ENCODE data around the gene CLIP2.
"Not testable (repeated sequence)": the region's sequence is repeated elsewhere in the genome, so short reads cannot be mapped to it uniquely, and the experiment has no call there.

Gene CLIP2

GRCh38 chr7:74440143-74440542 is 150.9 kb downstream of the CLIP2 start:
- peak; percentile 82 for TF ChIP-seq ZNF366 (tag by site-specific recombination; conservative IDR thresholded peaks at IDR 0.05)
- H3K4me3 ChIP-seq (ENCODE audit: low read depth, low read length); POLR2A ChIA-PET; H3K27ac ChIP-seq (ENCODE audit: extremely low read depth, low read depth, low read length); H3K4me1 ChIP-seq (ENCODE audit: control insufficient read depth, insufficient read depth, low read length); H3K36me3 ChIP-seq (ENCODE audit: control insufficient read depth in 2 of 2, insufficient read depth in 1 of 2, low read length in 2 of 2); H3K9me3 ChIP-seq (ENCODE audit: control insufficient read depth, insufficient read depth, low read depth, low read length): not testable (repeated sequence)
- CTCF ChIA-PET, result interaction anchor here (2.5 kb wide), 1 partner anchor 10 kb away, joined by 8 read pairs; no protein-coding TSS in a partner anchor

- no peaks in the 10 kb centered on the region for H3K9me3 ChIP-seq (ENCODE audit: control insufficient read depth, insufficient read depth, low read depth, low read length)
- 0 out of 2 replicates have a peak, but pooled peaks cover 2% of the 10 kb centered on the region for H3K4me1 ChIP-seq (ENCODE audit: control insufficient read depth, insufficient read depth, low read length)
- no peak for TF ChIP-seq ZNF791 (tag by site-specific recombination; IDR thresholded peaks at IDR 0.05)
- TF ChIP-seq MZF1 (tag by site-specific recombination; IDR thresholded peaks at IDR 0.05; ENCODE audit: borderline replicate concordance), result no peak
- no peak for TF ChIP-seq ZNF623 (tag by site-specific recombination; IDR thresholded peaks at IDR 0.05)
- TF ChIP-seq TRIM28 (IDR thresholded peaks at IDR 0.05; ENCODE audit: borderline replicate concordance, low read length), result no peak
- POLR2A ChIA-PET, result no interaction called here
- H3K27ac ChIP-seq (ENCODE audit: extremely low read depth, low read depth, low read length), result no peak overlapping the region
- CTCF ChIA-PET, result interaction anchor here (1.3 to 1.7 kb wide), 2 partner anchors 8 to 24 kb away, joined by 3 to 6 read pairs; no protein-coding TSS in a partner anchor
- no peak overlapping the region for H3K4me3 ChIP-seq (ENCODE audit: low read depth, low read length)
- H3K36me3 ChIP-seq (ENCODE audit: control insufficient read depth in 2 of 2, insufficient read depth in 1 of 2, low read length in 2 of 2), result no peaks in the 10 kb centered on the region
These were observed 152.6 kb downstream of the CLIP2 start for GRCh38 chr7:74441801-74442200.

GRCh38 chr7:74443543-74444247 is 154.5 kb downstream of the CLIP2 start:
- Histone ChIP-seq H3K36me3 (ENCODE audit: control insufficient read depth in 2 of 2, insufficient read depth in 1 of 2, low read length in 2 of 2) (no peaks in the 10 kb centered on the region), H3K4me1 (ENCODE audit: control insufficient read depth, insufficient read depth, low read length) (0 out of 2 replicates have a peak, but pooled peaks cover 2% of the 10 kb centered on the region), H3K4me3 (ENCODE audit: low read depth, low read length) (no peak overlapping the region), H3K9me3 (ENCODE audit: control insufficient read depth, insufficient read depth, low read depth, low read length) (no peaks in the 10 kb centered on the region), H3K27ac (ENCODE audit: extremely low read depth, low read depth, low read length) (no peak overlapping the region)
- ChIA-PET CTCF (no interaction called here), POLR2A (no interaction called here)
- TF ChIP-seq ZNF548 (tag by site-specific recombination; IDR thresholded peaks at IDR 0.05), result no peak
- no peak for TF ChIP-seq REST (tag by site-specific recombination; IDR thresholded peaks at IDR 0.05)
- TF ChIP-seq BCL6B (tag by site-specific recombination; IDR thresholded peaks at IDR 0.05), result no peak
- TF ChIP-seq ZBTB20 (tag by site-specific recombination; IDR thresholded peaks at IDR 0.05), result no peak
- TF ChIP-seq ZNF704 (tag by site-specific recombination; IDR thresholded peaks at IDR 0.05), result no peak
- TF ChIP-seq ZNF514 (tag by site-specific recombination; IDR thresholded peaks at IDR 0.05), result no peak
- TF ChIP-seq ZNF26 (tag by site-specific recombination; IDR thresholded peaks at IDR 0.05), result no peak
- TF ChIP-seq ZNF792 (tag by site-specific recombination; IDR thresholded peaks at IDR 0.05), result no peak
- TF ChIP-seq ZNF274 (IDR thresholded peaks at IDR 0.05; ENCODE audit: low read length), result no peak
- TF ChIP-seq ZNF274 (tag by site-specific recombination; IDR thresholded peaks at IDR 0.05; ENCODE audit: borderline replicate concordance), result no peak
- no peak for TF ChIP-seq ZNF138 (tag by site-specific recombination; IDR thresholded peaks at IDR 0.05; ENCODE audit: borderline replicate concordance)
- no peak for TF ChIP-seq ZNF202 (tag by site-specific recombination; IDR thresholded peaks at IDR 0.05; ENCODE audit: borderline replicate concordance)
- TF ChIP-seq ZSCAN4 (tag by site-specific recombination; IDR thresholded peaks at IDR 0.05), result no peak
- TF ChIP-seq ZNF19 (tag by site-specific recombination; IDR thresholded peaks at IDR 0.05; ENCODE audit: low read depth), result no peak
- no peak for TF ChIP-seq ZNF768 (tag by site-specific recombination; IDR thresholded peaks at IDR 0.05)

Measured in HEK293 (cell line).